HG03460 (cell line): ENCODE data around the gene COL23A1.

ENCODE experiments used
- ATAC-seq: cut with Tn5 transposase; IDR thresholded peaks from one replicate; pipeline ENCODE4 v1.9.1; 2021; ENCODE audit not compliant: unreplicated experiment

COL23A1 gene

DNA sequence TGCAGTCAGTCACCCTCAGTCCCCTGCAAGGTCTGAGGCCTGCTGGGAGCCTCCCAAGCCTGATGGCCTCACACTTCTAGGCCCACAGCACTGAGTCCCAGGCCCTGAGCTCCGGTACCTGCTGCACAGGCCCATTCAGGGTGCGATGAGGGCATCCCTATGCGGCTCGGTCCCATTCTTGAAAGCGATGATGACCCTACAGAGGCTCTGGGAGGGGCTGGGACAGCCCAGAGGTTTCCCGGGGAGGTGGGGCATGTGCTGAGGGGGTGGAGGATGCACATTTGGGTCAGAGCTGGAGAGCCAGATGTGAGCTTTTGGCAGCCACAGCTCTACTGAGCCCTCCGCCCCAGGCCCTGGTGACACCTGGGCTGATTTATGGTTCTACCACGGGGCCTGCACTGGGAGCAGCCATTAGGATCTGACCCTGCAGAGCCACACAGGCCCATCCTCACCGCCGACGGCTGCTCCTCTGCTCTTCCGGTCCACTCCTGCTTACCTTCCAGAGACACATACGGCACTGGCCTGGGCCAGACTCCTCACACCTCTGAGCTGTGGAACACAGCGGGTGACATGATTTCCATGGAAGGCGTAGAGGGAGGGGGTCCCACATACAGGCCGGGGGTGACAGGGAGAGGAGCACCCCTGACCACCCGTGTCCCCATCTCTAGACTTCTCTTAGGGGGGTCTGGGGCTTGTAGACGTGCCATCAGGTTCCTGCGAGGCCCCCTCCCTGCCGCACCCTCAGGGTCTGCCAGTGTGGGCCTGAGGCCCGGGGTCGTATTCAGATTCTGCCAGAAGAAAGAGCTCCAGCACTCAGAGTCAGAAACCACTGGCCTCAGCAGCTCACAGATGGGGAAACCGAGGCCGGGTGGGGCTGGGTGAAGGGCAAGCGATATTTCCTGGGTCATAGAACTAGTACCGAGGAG lies 53.4 kb downstream of the COL23A1 start:
- no peak for ATAC-seq

DNA sequence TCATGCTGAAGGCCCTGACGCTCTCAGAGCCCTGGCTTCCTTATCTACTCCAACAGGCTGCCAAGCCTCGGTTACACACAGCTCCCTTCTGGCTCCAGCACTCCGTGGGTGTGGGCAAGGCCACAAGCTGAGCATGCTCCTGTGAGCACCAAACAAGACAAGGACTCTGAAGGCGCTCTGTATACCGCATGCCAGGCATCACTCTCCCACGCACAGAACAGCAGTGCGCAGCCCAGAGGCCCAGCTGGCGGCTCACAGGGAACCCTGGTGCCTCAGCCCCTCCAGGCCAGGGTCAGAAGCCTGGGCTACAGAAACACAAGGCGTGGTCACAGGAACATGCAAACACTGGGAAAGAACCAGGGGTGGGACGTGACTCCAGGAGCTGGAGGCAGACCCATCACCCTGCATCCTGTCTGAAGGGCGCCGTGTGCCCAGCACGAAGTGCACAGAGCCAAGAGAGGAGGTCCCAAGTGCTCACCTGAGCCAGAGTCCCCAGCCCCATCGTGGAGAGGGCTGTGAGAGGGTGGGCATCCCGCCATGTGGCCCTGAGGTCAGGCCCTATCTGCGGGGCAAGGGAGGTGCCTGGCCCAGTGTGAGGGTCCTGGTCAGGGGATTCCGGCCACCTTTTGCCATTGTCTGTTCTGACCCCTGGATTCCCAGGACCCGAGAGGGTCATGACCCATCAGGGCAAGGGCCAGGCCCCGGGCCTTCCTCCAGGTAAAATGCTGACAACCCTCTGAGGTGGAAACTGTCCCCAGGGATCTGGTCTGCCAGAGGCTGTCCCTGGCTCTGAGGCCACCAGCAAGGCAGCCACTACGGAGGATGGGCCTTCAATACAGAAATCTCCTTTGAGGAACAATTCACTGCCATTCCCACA lies 54.7 kb downstream of the COL23A1 start:
- ATAC-seq, result no peak

DNA sequence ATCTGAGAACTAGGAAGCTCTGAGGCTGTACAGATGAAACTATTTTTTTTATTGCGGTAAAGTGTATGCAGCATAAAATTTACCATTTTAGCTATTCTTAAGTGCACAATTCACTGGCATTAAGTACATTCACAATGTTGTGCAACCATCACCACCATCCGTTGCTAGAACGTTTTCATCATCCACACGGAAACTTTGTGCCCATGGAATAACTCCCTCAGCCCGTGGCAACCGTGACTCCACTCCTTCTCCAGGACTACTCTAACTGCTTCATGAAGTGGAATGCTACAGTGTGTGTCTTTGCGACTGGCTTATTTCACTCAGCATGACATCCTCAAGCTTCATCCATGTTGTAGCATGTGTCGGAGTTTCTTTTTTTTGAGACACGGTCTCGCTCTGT lies 57.1 kb downstream of the COL23A1 start:
- ATAC-seq, result no peak

DNA sequence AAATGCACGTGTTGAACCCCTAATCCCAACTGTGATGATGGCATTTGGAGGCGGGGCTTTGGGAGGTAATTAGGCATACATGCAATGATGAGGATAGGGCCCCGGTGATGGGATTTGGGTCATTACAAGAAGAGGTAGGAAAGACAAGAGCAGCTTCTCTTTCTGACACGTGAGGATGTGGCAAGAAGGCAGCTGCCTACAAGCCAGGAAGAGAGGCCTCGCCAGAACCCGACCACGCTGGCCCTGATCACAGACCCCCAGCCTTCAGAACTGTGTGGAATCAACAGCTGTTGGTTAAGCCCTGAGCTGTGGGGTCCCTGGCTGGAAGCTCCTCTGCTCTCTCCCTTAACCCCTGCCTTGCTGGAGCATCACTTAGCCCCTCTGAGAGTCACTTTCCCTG lies 57.5 kb downstream of the COL23A1 start:
- ATAC-seq, result no peak

DNA sequence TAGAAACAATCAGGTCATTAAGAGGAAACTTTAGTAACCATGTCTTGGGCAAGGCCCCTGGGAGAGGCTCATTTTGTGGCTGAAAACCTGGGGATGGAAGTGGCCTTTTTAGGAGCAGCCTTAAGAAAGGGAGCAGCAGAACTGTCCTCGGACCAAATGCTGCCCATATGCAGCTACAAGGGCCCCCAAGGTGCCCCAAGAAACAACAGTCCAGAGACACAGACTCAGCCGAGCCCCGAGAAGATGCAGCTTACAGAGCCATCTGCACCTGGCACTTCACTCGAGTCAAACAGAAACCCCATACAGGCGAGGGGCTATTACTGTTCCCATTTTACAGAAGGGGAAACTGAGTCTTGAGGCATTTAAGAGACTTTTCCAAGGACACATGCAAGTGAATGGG lies 58.0 kb downstream of the COL23A1 start:
- no peak for ATAC-seq

DNA sequence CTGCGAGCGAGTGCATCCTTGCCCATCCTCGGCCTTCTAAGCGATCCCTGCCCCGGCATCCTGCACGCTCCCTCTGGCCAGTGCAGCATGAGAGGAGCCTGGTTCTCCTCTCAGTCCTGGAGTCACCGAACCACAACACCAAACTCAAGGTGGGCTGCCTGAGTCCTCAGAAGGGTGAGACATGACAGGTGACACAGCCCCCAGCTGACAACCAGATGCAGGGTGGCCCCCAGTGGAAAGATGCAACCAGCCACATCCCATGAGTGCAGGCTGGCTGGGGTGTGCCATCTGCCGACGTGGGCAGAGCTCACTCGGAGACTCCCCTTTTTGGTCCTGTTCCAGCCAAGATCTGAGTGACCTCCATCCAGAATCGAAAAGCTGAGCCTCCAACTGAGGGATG lies 58.4 kb downstream of the COL23A1 start:
- ATAC-seq, result no peak

DNA sequence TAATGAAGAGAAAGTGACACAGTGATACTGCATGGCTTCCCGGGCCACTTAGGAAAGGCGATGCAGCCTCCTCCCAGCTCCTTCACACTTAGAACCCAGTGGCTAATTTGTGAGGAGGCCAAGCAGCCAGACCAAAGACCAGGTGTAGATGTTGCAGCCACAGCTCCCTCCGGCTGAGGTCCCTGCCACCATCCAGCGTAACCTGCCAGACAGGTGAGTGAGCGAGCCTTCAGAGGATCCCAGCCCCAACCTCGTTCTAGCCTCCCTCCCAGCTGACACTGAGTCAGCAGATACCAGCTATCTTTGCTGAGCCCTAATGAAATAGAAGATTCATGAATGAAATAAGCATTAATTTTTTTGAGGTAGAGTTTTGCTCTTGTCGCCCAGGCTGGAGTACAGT lies 59.7 kb downstream of the COL23A1 start:
- ATAC-seq, result no peak

DNA sequence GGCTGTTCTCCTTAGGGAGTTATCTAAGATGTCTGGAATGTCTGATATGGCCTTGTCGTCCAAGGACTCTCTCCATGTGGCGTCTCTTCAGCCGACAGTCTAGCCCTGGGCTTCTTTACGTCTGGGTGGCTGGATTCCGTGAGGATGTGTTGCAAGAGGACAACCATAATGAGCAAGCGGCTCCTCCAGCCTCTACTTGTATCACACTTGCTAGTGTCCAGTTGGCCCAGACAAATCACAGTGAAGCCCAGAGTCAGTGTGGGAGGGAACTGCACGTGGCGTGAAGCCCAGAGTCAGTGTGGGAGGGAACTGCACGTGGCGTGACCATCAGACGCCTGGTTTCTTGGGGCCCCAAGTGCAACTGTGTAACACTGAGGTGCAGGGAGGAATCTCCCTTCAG lies 61.1 kb downstream of the COL23A1 start:
- ATAC-seq, result no peak

DNA sequence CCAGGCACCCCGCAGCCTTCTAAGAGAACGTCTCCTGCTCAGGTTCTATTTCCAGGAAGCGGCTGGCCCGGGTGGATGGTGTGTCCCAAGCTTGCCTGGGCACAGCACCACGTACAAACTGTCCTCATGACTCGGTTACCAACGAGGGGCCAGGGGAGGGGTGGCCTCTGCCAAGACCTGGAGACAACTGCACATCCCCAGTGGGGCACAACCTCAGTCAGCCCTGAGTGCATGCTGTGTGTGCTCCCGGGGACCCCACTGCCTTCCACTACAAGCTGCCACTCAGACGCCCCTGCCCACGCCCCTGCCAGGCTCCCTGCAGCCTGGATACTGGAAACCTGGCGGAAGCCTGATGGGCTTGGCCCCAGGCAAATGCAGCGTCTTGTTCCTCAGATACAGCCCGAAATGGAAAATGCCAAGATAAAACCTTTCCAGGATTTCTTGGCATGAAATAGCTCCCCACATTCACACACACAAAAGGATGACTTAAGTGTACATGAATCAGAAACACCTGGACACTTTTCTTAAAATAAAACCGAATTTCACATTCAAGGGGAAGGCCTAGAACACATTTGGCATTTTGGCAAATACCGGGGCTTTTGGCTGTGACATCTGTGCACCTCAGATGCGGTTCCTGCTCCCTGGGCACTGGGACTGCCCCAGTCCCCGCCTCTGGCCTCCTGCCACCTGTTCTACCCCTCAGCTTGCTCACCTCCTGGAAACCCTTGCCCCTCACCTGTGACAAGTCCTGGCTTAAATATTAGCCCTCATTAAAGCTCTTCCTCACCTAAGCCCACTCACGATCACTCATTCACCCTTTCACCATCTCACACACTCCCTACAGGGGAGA lies 62.5 kb downstream of the COL23A1 start:
- no peak for ATAC-seq

DNA sequence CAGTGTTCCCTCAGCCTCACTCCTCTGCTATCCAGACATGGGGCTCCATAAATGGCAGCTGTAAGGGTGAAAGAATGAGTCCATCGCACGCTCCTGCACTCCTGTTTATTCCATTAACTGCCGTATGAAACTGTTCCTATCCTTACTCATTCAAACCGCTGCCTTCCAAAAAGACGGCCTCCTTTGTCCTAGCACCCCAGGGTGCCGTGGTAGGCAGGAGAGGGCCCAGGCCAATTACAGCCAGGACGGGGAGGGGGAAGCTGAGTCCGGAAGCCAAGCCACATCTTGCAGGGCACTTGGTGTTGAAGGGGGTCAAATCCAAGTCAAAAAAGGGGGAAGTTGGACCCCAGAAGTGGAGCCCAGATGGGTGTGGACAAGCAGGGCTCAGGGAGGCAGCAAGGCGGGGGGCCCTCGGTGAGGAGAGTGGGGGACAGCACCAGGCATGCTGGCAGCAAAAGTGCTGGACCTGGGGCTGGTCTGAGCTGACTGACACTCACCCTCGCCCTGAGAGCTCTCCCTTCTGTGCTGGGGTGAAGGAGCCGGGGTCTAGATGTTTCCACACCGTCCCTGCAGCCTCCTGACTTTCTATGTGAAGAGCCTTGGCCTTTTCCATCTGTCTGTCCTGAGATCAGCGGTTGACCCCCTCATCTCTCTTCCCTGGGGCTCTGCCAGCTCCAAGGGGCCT lies 63.3 kb downstream of the COL23A1 start:
- ATAC-seq, result no peak

DNA sequence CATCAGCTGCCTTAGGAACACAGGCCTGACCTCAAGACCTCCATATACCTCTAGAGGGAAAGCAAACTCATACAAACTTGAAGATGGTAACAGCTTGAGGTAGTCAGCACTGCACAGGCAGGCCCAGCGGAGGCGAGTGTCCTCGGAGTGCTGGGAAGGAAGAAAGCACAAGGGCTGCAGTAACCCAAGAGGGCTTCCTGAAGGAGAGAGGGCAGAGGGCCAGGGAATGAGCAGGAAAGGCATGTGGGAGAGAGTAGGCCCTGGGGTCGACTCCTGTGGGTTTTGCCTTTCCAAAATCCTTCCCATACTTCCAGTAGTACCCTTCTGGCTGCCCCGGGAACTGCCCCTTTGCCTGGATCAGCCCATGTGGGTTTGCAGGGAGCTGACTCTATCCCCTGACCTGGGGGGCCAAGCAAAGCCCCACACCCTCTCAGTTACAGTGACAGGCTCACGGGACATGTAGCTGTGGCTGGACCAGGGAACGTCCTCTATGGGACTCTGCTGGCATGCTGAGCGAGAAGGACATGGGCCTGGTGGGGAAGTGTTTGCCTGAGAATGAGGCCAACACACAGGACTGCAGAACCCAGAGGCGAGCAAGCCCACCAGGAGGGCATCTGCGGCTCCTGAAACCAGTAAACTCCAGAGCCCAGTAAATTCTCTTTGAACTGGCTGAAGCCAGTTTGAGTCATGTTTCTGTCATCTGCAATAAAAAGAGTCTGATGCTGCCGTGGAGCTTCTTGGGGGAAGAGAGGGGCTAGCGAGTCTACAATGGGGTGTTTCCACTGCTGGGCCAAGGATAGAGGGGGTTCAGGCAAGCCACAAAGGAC lies 64.1 kb downstream of the COL23A1 start:
- ATAC-seq, result no peak

DNA sequence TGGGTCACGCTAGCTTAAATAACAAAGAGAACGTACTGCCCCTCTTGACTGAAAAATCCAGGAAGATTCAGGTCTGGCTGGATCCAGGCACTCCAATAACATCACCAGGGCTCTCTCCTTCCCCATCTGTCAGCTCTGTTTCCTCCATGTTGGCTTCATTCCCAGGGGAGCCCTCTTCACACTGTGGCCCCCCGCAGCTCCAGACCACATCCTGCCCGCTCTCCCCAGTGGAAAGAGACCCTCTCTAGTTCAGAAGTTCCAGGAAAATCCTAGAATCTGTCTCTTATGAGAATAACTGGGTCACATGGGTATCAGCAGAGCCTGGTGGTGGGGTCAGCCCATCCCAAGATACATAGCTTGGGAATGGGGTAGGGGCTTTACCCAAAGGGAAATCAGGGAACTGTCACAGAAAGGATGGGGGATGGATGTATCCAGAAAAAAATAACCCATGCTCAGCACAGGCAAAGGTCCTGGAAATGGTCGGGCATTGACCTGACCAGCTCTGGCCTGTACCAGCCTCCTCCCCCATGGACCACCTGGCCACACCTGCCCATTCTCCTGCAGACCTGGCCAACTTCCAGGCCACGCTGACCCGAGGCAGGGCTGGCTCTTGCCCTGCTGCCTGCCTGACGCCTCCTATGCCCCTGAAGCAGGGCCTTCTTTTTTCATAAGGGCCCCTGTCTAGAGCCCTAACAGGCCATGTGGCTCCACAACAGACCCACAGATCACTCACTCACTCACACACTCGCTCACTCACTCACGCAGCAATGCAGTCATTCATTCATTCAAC lies 65.9 kb downstream of the COL23A1 start:
- ATAC-seq, result no peak

DNA sequence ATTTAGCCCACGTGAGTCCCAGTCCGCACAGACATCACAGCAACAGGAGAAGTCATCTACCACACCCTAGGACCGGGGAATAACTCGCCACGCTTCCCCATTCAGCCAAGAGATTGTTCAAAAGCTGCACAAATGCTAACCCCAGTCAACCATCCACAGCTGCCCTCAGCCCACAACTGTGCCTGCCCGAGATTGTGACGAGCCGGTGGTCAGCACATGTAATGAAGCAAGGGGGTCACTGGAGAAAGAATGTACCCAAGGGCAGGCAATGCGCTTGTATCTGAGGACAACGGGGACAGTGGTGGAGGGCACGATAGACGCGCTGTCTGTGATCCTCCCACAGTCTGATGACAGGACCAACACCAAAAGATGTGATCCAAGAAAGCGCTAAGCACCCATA lies 67.8 kb downstream of the COL23A1 start:
- no peak for ATAC-seq

DNA sequence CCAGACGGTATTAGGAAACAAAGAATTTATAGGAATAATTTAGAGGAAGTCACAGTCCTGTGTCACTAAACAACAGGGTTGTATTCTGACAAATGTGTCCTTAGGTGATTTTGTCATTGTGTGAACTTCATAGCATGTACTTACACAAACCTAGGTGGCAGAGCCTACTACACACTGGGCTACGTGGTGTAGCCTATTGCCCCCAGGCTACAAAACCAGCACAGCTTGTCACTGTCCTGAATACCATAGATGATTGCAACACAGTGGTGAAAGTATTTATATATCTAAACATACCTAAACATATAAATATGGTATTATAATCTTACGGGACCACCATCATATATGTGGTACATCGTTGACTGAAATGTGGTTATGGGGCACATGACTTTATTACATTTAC lies 69.3 kb downstream of the COL23A1 start:
- no peak for ATAC-seq

DNA sequence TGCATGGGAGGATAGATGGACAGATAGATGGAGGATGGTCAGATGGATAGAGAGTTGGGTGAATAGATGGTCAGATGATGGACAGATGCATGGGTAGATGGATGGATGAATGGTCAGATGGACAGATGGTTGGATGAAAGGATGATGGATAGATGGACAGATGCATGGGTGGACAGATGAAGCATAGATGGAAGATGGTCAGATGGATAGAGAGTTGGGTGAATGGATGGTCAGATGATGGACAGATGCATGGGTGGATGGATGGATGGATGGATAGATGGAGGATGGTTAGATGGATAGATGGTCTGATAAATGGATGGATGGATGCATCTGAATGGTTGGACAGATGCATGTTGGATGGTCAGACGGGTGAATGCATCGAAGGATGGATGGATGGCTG lies 70.4 kb downstream of the COL23A1 start:
- no peak for ATAC-seq

DNA sequence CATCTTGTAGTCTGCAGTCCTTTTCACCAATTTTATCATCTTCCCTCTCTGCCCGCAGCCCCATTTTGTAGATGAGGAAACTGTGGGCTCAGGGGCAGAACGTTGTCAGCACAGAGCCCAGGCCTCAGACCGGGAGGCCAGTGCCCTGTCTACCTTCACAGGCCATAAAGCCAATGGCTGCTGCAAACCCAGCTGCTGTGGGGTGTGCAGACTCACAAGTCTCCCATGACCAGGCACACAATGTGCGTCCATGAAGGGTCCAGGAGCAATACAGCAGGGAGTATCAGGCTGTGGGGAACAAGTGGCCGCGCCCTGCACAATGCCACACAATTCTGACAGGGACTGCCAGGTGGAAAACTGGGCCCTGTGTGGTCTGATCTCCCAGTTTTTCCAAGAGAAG lies 71.0 kb downstream of the COL23A1 start:
- ATAC-seq, result no peak

DNA sequence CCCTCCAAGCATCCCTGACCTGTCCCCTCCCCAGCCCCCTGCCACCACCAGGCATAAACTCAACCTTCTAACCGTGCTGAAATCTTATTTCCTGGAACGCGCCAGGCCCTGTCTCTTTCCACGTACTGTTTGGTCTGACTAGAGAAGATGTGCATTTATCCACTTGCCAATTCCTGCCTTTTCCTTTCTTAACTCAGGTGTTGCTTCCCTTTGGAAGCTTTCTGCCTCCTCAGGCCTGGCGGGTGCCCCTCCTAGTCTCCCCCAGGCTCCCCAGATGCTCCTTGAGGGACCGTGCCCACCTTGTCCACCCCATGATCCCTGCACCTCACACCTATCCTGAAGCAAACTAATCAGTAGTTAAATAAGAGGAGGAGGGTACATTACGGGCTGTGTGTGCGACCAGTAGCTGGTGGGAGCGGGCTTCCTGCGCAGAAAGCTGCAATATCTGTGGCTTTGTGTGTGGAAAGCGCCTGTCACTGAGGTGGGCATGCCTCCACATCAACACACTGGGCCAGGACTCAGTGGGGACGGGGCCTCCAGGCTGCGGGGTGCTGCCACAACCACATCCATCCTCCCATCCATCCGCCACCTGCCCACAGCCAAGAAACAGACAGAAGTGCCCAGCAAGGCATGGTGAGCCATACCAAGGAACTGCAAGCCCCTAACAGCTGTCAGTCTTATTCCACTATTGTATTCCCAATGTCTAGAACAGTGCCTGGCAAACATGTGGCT lies 73.5 kb downstream of the COL23A1 start:
- no peak for ATAC-seq

DNA sequence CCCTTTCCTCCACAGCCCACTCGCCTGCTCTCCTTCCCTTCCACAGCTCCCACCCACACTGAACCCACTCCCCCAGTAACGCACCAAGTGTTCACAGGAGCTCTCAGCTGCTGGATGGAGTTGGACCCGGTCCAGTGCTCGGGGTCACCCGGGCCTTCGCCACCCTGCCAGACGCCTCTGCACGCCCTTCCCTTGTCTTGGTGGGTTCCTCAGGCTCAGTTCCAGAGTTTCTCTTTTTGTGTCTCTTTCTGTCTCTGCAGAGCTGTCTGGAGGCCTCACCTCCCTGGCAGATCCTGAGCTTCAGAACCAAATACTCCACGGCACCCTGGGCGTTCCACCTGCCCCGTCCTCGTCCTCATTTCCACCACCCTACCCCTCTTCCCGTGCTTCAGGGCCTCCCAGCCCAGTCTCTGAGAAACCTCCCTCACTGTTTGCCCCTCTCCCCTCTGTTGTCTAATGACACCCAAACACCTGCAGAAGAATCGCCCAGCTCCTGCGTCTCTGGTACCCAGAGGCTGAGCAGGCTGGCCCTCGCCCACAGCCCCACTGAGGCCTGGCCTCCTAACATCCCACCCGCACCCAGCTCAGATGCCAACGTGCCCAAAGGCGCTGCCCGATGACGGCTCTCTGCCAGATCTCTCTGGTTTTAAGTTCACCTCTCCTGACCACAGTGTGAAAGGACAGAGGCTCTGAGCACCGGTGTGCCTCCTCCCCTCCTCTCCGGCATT lies 74.3 kb downstream of the COL23A1 start:
- ATAC-seq, result no peak
